ENCODE results near the gene RECQL5.
"Not testable (repeated sequence)": the region's sequence is repeated elsewhere in the genome, so short reads cannot be mapped to it uniquely, and the experiment has no call there.

The RECQL5 gene

DNA sequence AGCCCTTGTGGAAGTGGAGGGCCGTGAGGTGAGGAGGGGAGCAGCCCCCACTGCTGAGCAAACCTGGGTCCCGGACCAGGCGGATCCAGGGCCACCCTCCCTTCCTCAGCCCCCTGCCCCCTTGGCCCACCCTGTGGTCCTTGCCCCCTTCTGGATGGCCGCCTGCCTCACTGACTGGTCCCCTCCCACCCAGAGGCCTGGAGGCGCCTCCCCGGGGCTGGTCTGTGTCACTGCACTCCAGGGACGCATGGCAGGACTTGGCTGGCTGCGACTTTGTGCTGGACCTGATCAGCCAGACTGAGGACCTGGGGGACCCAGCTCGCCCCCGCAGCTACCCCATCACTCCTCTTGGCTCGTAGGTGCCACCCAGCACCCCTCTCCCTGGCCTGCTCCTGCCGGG is 52.9 kb downstream of the RECQL5 start:
- no peak for DNase-seq

DNA sequence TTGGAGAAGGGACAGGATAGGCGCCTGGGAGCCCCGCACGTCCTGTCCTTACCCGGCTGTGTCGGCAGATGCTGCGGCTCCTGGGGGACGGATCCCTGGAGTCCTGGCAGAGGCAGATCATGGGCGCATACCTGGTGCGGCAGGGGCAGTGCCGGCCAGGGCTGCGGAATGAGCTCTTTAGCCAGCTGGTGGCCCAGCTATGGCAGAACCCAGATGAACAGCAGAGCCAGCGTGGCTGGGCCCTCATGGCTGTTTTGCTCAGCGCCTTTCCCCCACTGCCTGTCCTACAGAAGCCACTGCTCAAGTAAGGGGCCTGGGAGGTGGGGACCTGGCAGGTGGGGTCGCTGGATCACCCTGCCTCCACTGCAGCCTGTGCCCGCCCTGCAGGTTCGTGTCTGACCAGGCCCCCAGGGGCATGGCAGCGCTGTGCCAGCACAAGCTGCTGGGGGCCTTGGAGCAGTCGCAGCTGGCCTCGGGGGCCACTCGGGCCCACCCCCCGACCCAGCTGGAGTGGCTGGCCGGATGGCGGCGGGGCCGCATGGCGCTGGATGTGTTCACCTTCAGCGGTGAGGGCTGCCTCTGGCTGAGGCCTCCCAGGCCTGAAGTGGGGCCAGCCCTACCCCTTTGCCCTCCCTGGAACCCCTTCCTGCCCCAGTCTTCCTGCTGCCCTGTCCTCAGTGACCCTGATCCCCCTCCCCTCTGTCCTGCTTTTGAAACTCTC is 53.9 kb downstream of the RECQL5 start:
- DNase-seq: no peak

DNA sequence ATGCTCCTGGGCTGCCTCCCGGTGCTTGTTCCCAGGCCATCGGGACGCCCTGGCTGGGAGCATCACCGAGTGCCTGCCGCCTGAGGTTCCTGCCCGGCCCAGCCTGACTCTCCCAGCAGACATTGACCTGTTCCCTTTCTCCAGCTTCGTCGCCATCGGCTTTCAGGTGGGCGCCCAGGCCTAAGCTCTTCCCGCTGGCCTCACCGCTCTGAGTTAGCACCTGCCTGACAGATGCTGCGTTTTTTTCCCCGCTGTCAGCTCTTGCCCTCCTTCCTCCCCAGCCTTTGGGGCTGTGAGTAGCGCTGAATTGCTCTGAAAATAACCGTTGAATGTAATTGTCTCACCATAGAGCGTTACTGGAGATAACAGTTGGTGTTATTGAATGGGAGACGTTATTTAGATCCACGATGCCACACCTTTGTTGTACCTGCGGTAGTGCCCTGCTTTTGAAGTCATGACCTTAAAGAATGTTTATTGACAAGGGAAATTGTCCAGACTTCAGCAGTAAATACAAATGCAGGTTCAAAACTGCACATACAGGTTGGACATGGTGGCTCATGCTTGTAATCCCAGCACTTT is 55.0 kb downstream of the RECQL5 start:
- no peak for DNase-seq

DNA sequence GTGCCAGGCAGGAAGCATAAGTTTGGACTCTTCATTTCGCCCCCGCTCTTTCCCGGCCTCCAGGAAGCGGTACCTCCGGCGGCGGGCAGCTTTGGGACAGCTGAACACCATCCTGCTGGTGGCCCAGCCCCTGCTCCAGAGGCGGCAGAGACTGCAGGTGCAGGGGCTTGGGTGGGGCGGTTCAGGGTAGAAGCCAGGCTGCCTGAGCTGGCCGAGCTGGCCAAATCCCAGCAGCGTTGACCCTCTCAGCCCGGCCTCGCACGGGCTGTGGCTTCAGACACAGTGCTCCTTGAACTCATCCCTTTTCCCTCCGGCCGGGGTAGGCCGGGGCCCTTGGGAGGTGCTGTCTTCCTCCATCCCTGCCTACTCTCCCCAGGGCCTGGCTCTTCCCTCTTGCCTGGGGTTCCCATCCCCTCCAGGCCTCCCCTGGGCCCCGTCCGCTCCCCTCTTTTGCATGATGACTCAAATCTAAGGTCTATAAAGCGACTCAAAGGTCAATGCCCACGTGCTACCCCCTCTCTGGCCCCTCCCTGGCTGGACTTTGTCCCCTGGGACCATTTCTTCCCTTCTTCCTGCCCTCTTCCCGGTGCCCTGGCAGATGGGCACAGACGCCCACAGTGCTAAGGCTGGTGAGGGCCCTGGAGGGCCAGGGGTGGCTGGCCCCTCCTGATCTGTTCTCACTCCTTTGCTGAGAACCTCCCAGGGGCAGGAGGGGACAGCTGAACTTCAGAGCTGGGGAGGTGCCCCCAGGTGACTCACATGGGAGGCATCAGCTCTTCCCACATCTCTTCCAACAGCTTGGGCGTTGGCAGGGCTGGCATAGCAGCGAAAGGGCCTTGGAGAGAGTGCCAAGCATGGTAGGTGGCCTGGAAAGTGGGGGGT is 56.6 kb downstream of the RECQL5 start:
- no peak for DNase-seq

DNA sequence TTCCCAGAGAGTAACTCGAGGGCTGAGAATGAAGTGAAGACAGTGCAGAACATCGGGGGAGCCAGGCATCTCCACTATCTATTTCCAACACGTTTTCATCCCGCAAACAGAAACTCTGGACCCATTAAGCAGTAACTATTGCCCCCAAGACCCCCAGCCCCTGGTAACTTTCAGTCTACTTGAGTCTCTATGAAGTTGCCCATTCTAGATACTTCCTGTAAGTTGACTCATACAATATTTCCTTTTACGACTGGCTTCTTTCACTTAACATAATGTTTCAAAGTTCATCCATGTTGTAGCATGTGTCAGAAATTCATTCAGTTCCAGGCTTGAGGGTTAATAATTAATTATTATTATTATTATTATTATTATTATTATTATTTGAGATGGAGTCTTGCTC is 59.9 kb downstream of the RECQL5 start:
- no peak for DNase-seq

DNA sequence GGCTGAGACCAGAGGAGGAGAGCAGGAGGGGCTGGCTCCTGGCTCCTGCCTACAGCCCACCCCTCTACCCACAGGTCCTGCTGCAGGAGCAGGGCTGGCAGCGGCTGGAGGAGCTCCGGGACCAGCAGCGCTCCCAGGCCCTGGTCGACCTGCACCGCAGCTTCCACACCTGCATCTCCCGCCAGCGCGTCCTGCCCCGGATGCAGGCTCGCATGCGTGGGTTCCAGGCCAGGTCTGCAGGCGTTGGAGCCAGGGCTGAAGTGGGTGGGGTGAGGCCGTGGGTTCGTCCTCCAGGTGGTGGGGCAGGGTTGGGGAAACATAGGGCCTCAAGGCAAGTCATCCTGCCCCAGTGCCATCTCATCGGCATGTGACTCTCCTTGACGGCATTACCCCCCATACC is 61.2 kb downstream of the RECQL5 start:
- DNase-seq: no peak

DNA sequence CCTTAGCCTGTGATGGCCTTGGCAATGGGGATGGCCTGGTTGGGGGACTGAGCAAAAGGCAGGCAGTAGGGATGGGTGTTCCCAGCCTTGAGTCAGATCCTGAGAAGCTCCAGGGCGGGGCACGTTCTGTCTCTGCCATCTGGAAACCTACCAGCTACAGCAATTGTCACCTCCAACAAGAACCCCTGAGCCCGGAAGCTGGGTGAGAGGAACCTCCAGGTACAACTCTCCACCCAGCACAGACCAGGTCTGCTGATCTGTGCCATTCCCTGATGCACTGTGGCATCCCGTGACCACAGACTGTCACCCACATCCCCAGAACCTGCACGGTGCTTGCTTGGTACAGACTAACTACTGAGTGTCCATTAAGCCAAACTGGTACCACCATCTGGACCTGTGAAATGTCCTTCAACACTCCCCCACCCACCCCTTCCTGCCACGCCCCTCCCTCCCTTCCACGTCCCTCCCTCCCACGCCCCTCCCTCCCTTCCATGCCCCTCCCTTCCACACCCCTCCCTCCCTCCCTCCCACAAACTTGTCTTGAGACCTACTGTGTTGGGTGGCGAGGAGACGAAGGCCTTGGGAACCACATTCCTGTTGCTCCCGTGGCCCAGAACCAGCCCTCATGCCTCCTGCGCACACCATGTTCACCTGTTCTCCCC is 62.8 kb downstream of the RECQL5 start:
- no peak for DNase-seq

DNA sequence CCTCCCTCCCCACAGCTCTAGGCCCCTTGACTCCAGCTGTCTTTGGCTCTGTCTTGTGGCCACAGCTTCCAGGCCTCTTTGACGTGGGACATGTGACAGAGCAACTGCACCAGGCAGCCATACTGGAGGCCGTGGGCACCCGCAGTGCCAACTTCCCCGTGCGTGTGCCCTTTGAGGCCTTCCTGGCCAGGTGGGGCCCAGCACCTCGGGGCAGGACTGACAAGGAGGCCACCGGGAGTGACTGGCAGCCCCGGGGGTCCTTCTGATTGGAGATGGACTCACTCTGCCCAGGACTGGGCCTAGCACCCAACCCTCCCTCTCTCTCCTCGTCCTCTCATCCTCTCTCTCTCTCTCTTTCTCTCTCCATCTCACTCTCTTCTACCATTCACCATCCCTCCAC is 63.8 kb downstream of the RECQL5 start:
- no peak for DNase-seq

DNA sequence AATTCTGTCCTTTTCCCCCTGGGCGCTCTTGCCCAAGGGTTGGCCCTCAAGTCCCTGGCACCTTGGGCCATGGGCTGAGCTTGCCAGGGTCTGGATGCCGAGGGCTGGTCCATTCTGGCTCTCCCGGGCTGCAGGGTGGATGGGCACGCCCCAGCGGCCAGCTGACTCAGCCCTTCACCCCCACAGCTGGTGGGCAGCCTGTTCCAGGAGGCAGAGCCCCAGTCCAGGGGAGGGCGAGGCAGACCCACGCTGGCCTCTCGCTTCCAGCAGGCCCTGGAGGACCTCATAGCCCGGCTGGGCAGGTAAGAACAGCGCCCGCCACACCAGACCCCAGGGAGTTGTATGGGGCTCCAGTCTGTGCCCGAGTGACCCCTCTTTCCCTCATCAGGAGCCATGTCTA is 64.3 kb downstream of the RECQL5 start:
- DNase-seq: no peak

DNA sequence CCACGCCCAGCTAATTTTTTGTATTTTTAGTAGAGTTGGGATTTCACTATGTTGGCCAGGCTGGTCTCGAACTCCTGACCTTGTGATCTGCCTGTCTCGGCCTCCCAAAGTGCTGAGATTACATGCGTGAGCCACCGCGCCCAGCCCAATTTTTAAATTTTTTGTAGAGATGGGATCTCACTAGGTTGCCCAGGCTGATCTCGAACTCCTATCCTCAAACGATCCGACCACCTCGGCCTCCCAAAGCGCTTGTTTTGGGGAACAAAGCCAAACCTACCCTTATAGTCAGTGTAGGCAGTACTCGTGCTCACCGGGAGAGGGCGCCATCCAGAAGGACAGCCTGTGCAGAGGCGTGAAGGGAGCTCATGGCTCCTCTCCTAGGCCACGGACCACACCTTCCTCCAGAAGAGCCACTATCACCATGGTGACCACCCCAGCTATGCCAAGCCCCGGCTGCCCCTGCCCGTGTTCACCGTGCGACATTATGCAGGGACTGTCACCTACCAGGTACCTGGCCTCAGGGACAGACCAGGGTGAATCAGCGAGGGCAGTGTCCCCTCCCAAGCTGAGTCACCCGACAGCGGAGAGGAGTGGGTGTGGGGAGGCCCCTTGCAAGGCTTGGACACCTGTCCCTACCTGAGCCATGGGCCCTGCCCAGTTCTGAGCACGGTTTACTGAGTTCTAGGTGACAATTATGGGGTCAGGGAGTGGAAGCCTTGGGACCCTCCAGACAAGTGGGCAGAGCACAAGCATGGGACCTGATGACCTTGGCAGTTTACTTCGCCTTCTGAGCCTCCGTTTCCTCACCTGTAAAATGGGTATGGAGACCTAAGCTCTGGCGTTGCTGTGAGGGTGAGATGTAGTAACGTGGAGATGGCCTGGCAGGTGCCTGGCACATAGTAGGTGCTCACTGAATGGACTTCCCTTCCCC is 65.6 kb downstream of the RECQL5 start:
- peak; percentile 63 to 69 for DNase-seq

DNA sequence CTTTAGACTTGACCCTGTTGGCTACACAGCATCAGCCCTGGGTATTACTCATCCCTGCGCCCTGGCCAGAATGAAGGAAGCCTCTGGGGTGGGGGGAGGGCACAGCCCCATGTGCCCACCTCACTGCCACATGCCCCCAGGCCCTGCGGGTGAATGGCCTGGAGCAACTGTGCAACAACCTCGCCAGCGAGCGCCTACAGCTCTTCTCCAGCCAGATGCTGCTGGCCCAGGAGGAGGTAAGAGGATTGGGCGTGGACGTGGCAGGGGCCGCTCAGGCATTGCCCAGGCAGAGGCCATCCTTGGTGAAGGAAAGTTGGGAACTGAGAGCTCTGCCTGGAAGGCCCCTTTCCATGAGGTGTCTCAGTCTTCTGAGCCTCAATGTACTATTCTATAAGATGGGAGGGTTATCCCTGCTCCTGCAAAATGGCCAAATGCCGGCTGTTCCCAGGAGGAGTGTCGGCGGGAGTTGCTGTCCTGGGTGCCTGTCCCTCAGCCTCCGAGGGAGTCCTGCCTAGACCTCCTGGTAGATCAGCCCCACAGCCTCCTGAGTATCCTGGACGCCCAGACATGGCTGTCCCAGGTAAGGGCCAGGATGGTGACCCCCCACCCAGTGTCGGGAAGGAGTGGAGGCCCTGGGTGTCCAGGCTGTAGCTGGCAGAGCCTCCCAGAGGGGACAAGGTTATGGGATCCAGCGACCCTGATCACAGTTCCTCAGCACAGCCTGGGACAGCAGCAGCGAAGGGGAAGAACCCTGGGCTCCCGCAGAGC is 70.5 kb downstream of the RECQL5 start:
- no peak for DNase-seq

DNA sequence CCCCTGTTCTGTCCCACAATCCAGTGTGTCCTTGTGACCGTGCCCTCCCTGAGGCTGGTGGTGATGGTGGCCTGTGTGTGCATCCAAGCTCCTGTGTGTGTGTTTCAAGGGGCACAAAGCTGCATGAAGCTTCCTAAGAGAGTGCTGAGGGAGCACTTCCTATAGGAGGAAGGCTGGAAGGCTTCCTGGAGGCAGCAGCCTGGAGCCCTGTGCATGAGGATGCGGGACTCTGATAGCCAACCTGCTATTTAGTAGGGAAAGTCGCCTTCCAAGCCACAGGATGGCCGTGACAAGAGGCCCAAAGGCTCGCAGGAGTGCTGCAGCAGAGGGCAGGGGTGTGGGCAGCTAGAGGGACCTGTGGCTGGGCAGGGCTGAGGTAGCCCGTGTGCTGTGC is 71.0 kb downstream of the RECQL5 start:
- DNase-seq: no peak

DNA sequence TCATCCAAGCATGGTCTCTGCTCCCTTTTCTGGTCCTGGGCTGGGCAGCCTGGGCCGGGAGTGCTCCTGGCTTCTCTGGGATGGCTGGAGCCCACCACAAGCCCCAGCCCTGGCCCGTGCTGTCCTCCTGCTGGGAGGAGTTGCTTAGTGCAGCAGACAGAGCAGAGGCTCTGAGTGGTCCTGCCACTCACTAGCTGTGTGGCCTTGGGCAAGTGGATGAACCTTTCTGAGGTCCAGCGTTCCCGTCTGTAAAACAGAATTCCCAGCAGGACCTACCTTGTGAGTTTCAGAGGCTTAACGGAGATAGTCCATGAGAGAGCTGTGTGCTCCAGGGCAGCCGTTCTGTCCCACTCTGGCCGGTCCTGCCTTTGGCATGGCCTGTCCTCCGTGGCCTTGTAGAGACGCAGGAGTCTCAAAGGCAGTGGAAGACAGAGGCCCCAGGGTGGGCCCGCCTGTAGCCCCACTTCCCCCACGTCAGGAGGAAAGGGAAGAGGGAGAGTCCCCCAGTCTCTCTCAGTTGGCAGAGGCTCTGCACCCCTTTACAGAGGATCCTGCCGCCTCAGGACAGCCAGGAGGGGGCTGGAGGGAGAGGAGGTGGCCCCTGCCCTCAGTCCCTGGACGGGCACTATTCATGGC is 71.6 kb downstream of the RECQL5 start:
- no peak for DNase-seq

DNA sequence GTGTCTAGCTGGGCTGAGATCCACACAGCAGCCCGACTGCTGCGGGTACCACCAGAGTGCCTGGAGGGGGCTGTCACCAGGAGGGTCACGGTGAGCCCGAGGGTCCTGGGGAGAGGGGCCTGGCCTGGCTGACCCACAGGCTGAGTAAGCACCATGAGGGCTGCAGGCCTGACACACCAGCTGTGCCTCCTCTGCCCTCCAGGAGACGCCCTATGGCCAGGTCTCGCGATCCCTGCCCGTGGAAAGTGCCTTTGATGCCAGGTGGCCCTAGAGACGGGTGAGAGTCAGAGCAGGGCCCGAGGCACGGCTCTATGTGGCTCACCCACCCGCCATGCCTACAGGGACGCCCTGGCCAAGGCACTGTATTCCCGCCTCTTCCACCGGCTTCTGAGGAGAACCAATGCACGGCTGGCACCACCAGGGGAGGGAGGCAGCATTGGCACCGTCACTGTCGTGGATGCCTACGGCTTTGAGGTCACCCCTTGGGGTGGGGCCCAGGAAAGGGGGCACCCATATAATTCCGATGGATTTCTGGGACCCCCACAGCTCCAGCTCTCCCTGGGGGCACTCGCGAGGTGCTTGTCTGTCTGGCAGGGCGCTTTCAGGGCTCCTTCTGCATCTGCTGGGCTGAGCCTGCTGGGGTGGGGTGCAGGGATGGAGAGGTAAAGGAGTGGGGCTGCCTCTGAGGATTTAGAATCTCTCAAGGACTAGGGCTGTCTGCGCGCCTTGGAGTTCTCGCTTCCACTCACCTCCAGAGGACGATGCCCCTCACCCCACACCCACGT is 72.3 kb downstream of the RECQL5 start:
- DNase-seq: no peak

DNA sequence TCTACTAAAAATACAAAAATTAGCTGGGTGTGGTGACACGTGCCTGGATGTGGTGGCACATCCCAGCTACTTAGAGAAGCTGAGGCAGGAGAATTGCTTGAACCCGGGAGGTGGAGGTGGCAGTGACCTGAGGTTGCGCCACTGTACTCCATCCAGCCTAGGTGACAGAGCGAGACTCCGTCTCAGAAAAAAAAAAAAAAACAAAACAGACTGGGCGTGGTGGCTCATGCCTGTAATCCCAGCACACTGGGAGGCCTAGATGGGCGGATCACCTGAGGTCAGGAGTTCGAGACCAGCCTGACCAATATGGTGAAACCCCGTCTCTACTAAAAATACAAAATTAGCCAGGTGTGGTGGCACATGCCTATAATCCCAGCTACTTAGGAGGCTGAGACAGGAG is 73.5 kb downstream of the RECQL5 start:
- DNase-seq: not testable (repeated sequence)

DNA sequence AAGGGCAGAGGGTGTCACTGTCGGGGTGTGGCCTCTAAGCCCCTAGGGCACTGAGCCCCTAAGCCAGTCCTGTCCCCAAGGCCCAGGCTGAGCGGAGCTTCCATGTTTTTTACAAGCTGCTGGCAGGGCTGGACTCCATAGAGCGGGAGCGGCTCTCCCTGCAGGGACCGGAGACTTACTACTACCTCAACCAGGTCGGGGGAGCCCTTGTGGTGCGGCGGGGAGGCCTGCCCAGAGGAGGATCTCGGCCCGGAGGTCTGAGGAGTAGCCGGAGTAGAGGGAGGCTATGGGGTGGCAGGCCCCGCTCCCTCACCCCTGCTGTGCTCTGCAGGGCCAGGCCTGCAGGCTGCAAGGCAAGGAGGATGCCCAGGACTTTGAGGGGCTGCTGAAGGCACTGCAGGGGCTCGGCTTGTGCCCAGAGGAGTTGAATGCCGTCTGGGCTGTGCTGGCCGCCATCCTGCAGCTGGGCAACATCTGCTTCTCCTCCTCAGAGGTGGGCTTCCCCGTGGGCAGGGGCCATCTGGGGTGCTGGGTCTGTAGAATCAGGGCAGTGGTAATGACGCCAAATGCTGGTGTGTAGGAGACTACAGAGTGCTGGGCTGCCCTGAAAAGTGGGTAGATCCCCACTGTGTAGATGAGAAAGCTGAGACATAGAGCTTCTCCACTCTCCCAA is 74.5 kb downstream of the RECQL5 start:
- no peak for DNase-seq

DNA sequence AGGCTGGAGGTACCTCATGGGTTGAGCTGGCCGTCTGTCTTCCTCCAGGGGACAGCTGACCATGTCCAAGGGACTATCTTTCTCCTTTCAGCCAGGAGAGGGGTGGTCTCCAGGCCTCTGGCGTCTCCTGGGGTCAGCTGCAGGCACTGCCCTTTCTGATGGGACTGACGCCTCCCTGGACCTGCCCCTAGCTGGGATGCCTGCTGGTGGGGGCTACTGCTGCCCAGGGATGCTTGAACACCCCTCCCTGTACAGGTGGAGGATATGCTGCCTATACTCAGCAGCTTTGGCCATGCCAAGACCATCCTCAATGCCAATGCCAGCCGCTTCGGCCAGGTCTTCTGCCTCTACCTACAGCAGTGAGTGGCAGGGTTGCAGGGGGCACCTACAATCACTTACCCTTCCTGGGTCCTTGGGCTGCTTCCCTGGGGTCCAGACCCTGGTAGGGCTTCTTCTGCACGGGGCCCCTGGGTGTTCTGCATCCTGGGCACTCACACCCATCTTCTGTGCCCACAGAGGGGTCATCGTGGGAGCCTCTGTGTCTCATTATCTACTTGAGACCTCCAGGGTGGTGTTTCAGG is 75.1 kb downstream of the RECQL5 start:
- DNase-seq: no peak

DNA sequence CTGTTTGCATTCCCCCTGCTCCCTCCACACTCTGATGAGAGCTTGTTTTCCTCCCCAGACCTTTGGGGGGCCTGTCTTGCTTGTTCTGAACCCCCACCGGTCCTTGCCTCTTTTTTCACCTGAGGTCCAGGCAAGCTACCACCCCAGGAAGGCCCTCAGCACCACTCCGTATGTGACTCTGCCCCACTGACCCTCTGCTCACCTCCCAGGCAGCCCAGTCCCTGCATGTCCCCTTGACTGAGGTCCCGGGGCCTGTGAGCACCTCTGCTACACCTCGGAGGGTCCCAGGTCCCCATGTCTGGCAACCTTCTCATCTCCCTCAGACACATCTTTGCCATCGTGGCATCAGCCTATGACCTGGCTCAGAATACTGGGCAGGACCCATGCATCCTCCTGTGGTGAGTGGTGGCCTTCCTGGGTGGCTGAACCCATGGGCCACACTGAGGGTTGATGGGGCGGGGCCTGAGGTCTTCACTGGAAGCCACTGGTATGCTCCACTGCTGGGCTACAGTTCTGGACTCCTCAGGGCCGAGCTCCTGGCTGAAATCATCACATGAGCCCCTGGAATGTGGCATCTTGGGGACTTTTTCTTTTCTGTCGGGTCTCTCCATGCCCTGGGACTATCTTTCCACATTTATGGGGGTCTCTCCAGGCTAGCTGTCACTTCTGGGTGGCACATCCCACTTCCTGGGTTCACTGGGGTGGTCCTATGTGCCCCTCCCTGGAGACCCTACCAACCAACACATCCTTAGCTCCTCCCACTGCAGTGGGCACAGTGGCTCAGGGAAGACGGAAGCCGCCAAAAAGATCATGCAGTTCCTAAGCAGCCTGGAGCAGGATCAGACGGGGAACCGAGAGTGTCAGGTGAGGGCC is 75.9 kb downstream of the RECQL5 start:
- DNase-seq: no peak

All from stimulated activated CD4-positive, alpha-beta T cell treated with anti-CD3 and anti-CD28 coated beads, Interleukin-2, amount 100 ng/mL, for 48 hours (primary cell).